Activated T-cell treated with anti-CD3 and anti-CD28 coated beads, Interleukin-2, amount 50 U/mL, for 4 hours (primary cell): Measurements from ENCODE around the gene CYP2W1. TPM values are rescaled to one million over a fixed set of nuclear protein-coding genes. Genes with fewer than 3 reads are reported as not detected.

Experiments
- ATAC-seq, 2 donors: fragments of 200-7000 bp; cut with Tn5 transposase; one replicate each; pipeline ENCODE4 v1.10.0; 2021
- DNase-seq: peaks from one replicate; pipeline ENCODE4 v3.0.0-alpha.2; 2020
- H3K27me3 Mint-ChIP-seq: one replicate; pipeline ENCODE4 v1.8.0; 2021; ENCODE audit warnings: low read depth, mixed read lengths
- H3K36me3 Mint-ChIP-seq: one replicate; pipeline ENCODE4 v1.8.0; 2022; ENCODE audit warnings: mixed read lengths; ENCODE audit not compliant: insufficient read depth
- H3K4me1 Mint-ChIP-seq: one replicate; pipeline ENCODE4 v1.8.0; 2021; ENCODE audit warnings: low read depth, mixed read lengths
- H3K4me3 Mint-ChIP-seq: one replicate; pipeline ENCODE4 v1.8.0; 2021; ENCODE audit warnings: mild to moderate bottlenecking, moderate library complexity, mixed read lengths
- H3K9me3 Mint-ChIP-seq: one replicate; pipeline ENCODE4 v1.8.0; 2021; ENCODE audit warnings: mixed read lengths
- total RNA-seq, 3 donors: library from RNA; stranded (reverse); gene quantifications; one replicate each; pipeline ENCODE4 v1.2.1, GENCODE V29; 2021

The CYP2W1 gene
- total RNA-seq, 3 donors from 2014 or later, result not detected

- no peaks in the 10 kb centered on the region for H3K27me3 Mint-ChIP-seq
- H3K9me3 Mint-ChIP-seq, result peaks cover 1% of the 10 kb centered on the region
- ATAC-seq (no peak), DNase-seq (no peak)
- H3K4me3 Mint-ChIP-seq, result no peak overlapping the region
- no peaks in the 10 kb centered on the region for H3K36me3 Mint-ChIP-seq
- H3K4me1 Mint-ChIP-seq, result peaks cover 18% of the 10 kb centered on the region
These were observed 37.3 kb upstream of the CYP2W1 start for GRCh38 chr7:945556-946255.

- ATAC-seq, result no peak
- H3K4me1 Mint-ChIP-seq, result peaks cover 12% of the 10 kb centered on the region
- DNase-seq, result no peak
- no peaks in the 10 kb centered on the region for H3K9me3 Mint-ChIP-seq
- no peaks in the 10 kb centered on the region for H3K27me3 Mint-ChIP-seq
- no peak overlapping the region for H3K4me3 Mint-ChIP-seq
- no peaks in the 10 kb centered on the region for H3K36me3 Mint-ChIP-seq
These were observed 36.6 kb upstream of the CYP2W1 start for GRCh38 chr7:946256-946996.

- DNase-seq (no peak), ATAC-seq (no peak)
- Mint-ChIP-seq H3K4me1 (peaks cover 5% of the 10 kb centered on the region), H3K36me3 (no peaks in the 10 kb centered on the region), H3K9me3 (no peaks in the 10 kb centered on the region), H3K27me3 (no peaks in the 10 kb centered on the region), H3K4me3 (no peak overlapping the region)
These were observed 35.4 kb upstream of the CYP2W1 start for GRCh38 chr7:947391-948210.

GRCh38 chr7:949021-949934, 33.7 kb upstream of the CYP2W1 start:
- H3K4me3 Mint-ChIP-seq, result no peak overlapping the region
- H3K27me3 Mint-ChIP-seq, result no peaks in the 10 kb centered on the region
- peaks cover 5% of the 10 kb centered on the region for H3K4me1 Mint-ChIP-seq
- DNase-seq, result no peak
- ATAC-seq, result no peak
- no peaks in the 10 kb centered on the region for H3K36me3 Mint-ChIP-seq
- H3K9me3 Mint-ChIP-seq, result no peaks in the 10 kb centered on the region

GRCh38 chr7:951881-952547, 31.0 kb upstream of the CYP2W1 start:
- ATAC-seq (no peak), DNase-seq (no peak)
- Mint-ChIP-seq H3K4me3 (peak overlapping the region; percentile 56), H3K36me3 (no peaks in the 10 kb centered on the region), H3K4me1 (peaks cover 7% of the 10 kb centered on the region), H3K9me3 (no peaks in the 10 kb centered on the region), H3K27me3 (peaks cover 4% of the 10 kb centered on the region)

- Mint-ChIP-seq H3K9me3 (no peaks in the 10 kb centered on the region), H3K4me3 (peak overlapping the region; percentile 56), H3K4me1 (peaks cover 7% of the 10 kb centered on the region), H3K36me3 (no peaks in the 10 kb centered on the region), H3K27me3 (peaks cover 4% of the 10 kb centered on the region)
- ATAC-seq (no peak), DNase-seq (no peak)
These were observed 30.2 kb upstream of the CYP2W1 start for GRCh38 chr7:952548-953441.

- DNase-seq (no peak), ATAC-seq (peak; percentile 35 to 41)
- H3K9me3 Mint-ChIP-seq, result no peaks in the 10 kb centered on the region
- H3K4me1 Mint-ChIP-seq, result peaks cover 7% of the 10 kb centered on the region
- H3K4me3 Mint-ChIP-seq, result peak overlapping the region; percentile 56
- H3K27me3 Mint-ChIP-seq, result peaks cover 4% of the 10 kb centered on the region
- H3K36me3 Mint-ChIP-seq, result no peaks in the 10 kb centered on the region
These were observed 29.2 kb upstream of the CYP2W1 start for GRCh38 chr7:953547-954327.

GRCh38 chr7:954330-955238, 28.4 kb upstream of the CYP2W1 start, which contains the start of gene ADAP1:
Gene ADAP1, minus strand, starts transcription at chr7:954680. Its CDS starts 203 bp downstream, at chr7:954477.
- H3K9me3 Mint-ChIP-seq, result no peaks in the 10 kb centered on the region
- H3K27me3 Mint-ChIP-seq, result peaks cover 4% of the 10 kb centered on the region
- peaks cover 7% of the 10 kb centered on the region for H3K4me1 Mint-ChIP-seq
- DNase-seq (peak; percentile 54), ATAC-seq (peak; percentile 90 to 95)
- H3K36me3 Mint-ChIP-seq, result no peaks in the 10 kb centered on the region
- H3K4me3 Mint-ChIP-seq, result peak within 1 kb of the TSS; percentile 77

GRCh38 chr7:956031-956430, 26.9 kb upstream of the CYP2W1 start:
- Mint-ChIP-seq H3K4me1 (peaks cover 2% of the 10 kb centered on the region), H3K36me3 (no peaks in the 10 kb centered on the region), H3K4me3 (peak overlapping the region; percentile 77), H3K9me3 (no peaks in the 10 kb centered on the region), H3K27me3 (peaks cover 6% of the 10 kb centered on the region)
- ATAC-seq (no peak), DNase-seq (no peak)

- H3K36me3 Mint-ChIP-seq, result no peaks in the 10 kb centered on the region
- peaks cover 3% of the 10 kb centered on the region for H3K4me1 Mint-ChIP-seq
- no peaks in the 10 kb centered on the region for H3K9me3 Mint-ChIP-seq
- ATAC-seq (no peak), DNase-seq (no peak)
- H3K4me3 Mint-ChIP-seq, result no peak overlapping the region
- peaks cover 8% of the 10 kb centered on the region for H3K27me3 Mint-ChIP-seq
These were observed 25.4 kb upstream of the CYP2W1 start for GRCh38 chr7:957418-958220.
